Activated CD8-positive, alpha-beta memory T cell treated with anti-CD3 and anti-CD28 coated beads for 48 hours (primary cell): ENCODE results near the gene EPB41L5.
A peak's percentile ranks its signal among the peaks of the same experiment; 100 is the strongest.
"Not testable (repeated sequence)": the region's sequence is repeated elsewhere in the genome, so short reads cannot be mapped to it uniquely, and the experiment has no call there.

Experiments
- DNase-seq, 3 experiments: peaks; one replicate each; pipeline ENCODE4 v3.0.0-alpha.2; 2020; ENCODE audit warnings: low read depth in 2 of 3, low spot score in 2 of 3

The EPB41L5 gene

GRCh38 chr2:120140866-120141265 lies 128.0 kb downstream of the EPB41L5 start:
- DNase-seq = no peak

- DNase-seq = no peak
These were observed 128.6 kb downstream of the EPB41L5 start for GRCh38 chr2:120141300-120142069.

GRCh38 chr2:120142528-120143219 lies 129.8 kb downstream of the EPB41L5 start:
- DNase-seq = no peak

GRCh38 chr2:120148229-120148628 lies 135.4 kb downstream of the EPB41L5 start:
- no peak for DNase-seq

- DNase-seq = no peak
These were observed 135.8 kb downstream of the EPB41L5 start for GRCh38 chr2:120148669-120149068.

- no peak for DNase-seq
These were observed 136.5 kb downstream of the EPB41L5 start for GRCh38 chr2:120149406-120149805.

- DNase-seq = no peak
These were observed 137.2 kb downstream of the EPB41L5 start for GRCh38 chr2:120150040-120150482.

GRCh38 chr2:120155308-120155707 lies 142.4 kb downstream of the EPB41L5 start:
- DNase-seq = no peak

GRCh38 chr2:120158658-120159057 lies 145.8 kb downstream of the EPB41L5 start:
- DNase-seq = not testable (repeated sequence)

GRCh38 chr2:120161190-120161589 lies 148.3 kb downstream of the EPB41L5 start:
- DNase-seq = no peak

GRCh38 chr2:120162716-120163115 lies 149.8 kb downstream of the EPB41L5 start:
- no peak for DNase-seq

- DNase-seq = no peak
These were observed 154.4 kb downstream of the EPB41L5 start for GRCh38 chr2:120167272-120167671.

- no peak for DNase-seq
These were observed 156.1 kb downstream of the EPB41L5 start for GRCh38 chr2:120169020-120169419.

GRCh38 chr2:120174963-120175581 lies 162.2 kb downstream of the EPB41L5 start:
- no peak for DNase-seq

- DNase-seq = no peak
These were observed 163.6 kb downstream of the EPB41L5 start for GRCh38 chr2:120176526-120176925.

GRCh38 chr2:120177001-120177621 lies 164.2 kb downstream of the EPB41L5 start:
- peak; percentile 61 to 71 (median 71) for DNase-seq

- no peak for DNase-seq
These were observed 165.1 kb downstream of the EPB41L5 start for GRCh38 chr2:120177973-120178372.

GRCh38 chr2:120179396-120179795 lies 166.5 kb downstream of the EPB41L5 start:
- DNase-seq = no peak

GRCh38 chr2:120180066-120180465 lies 167.2 kb downstream of the EPB41L5 start:
- DNase-seq = no peak

- DNase-seq = no peak
These were observed 169.2 kb downstream of the EPB41L5 start for GRCh38 chr2:120182019-120182560.

- DNase-seq = no peak
These were observed 176.3 kb downstream of the EPB41L5 start for GRCh38 chr2:120189189-120189588.
